ENCODE data around the gene COBL. TPM values are rescaled to one million over a fixed set of nuclear protein-coding genes. Genes with fewer than 3 reads are reported as not detected.

Gene COBL
- total RNA-seq, 2 donors from 2014 or later = not detected

GRCh38 chr7:51289623-51290303, 26.8 kb downstream of the COBL start:
- Mint-ChIP-seq H3K9me3 (no peaks in the 10 kb centered on the region), H3K36me3 (no peaks in the 10 kb centered on the region), H3K4me1 (ENCODE audit: low read depth in 2 of 2) (no peaks in the 10 kb centered on the region), H3K4me3 (no peak overlapping the region), H3K27ac (no peak overlapping the region), H3K27me3 (peaks cover 5 to 7% of the 10 kb centered on the region in 2 donors)
- DNase-seq (ENCODE audit: low spot score) = no peak
- no peak for ATAC-seq

GRCh38 chr7:51288896-51289622, 27.6 kb downstream of the COBL start:
- no peak for DNase-seq (ENCODE audit: low spot score)
- Mint-ChIP-seq H3K36me3 (no peaks in the 10 kb centered on the region), H3K9me3 (no peaks in the 10 kb centered on the region), H3K4me3 (no peak overlapping the region), H3K4me1 (ENCODE audit: low read depth in 2 of 2) (no peaks in the 10 kb centered on the region), H3K27ac (no peak overlapping the region), H3K27me3 (peaks cover 5 to 7% of the 10 kb centered on the region in 2 donors)
- peak in 1 of 2 donors; percentile 41 for ATAC-seq

- Mint-ChIP-seq H3K4me1 (ENCODE audit: low read depth in 2 of 2) (no peaks in the 10 kb centered on the region), H3K4me3 (no peak overlapping the region), H3K27ac (no peak overlapping the region), H3K27me3 (peaks cover 10 to 18% of the 10 kb centered on the region in 2 donors), H3K9me3 (peaks cover 5% of the 10 kb centered on the region), H3K36me3 (peaks cover 4% of the 10 kb centered on the region)
- DNase-seq (ENCODE audit: low spot score) (no peak), ATAC-seq (no peak)
Measured at GRCh38 chr7:51286401-51286800, 30.2 kb downstream of the COBL start.

GRCh38 chr7:51280156-51280555, 36.5 kb downstream of the COBL start:
- ATAC-seq (no peak), DNase-seq (ENCODE audit: low spot score) (no peak)
- H3K27me3 Mint-ChIP-seq = peaks cover 9 to 36% of the 10 kb centered on the region in 2 donors
- peaks cover 9% of the 10 kb centered on the region for H3K9me3 Mint-ChIP-seq
- peaks cover 4% of the 10 kb centered on the region for H3K36me3 Mint-ChIP-seq
- H3K4me3 Mint-ChIP-seq = no peak overlapping the region
- H3K27ac Mint-ChIP-seq = no peak overlapping the region
- H3K4me1 Mint-ChIP-seq (ENCODE audit: low read depth in 2 of 2) = no peaks in the 10 kb centered on the region

- peaks cover 9% of the 10 kb centered on the region for H3K9me3 Mint-ChIP-seq
- no peaks in the 10 kb centered on the region for H3K4me1 Mint-ChIP-seq (ENCODE audit: low read depth in 2 of 2)
- no peak for DNase-seq (ENCODE audit: low spot score)
- ATAC-seq = no peak
- H3K27me3 Mint-ChIP-seq = peaks cover 9 to 36% of the 10 kb centered on the region in 2 donors
- H3K4me3 Mint-ChIP-seq = no peak overlapping the region
- no peak overlapping the region for H3K27ac Mint-ChIP-seq
- H3K36me3 Mint-ChIP-seq = peaks cover 4% of the 10 kb centered on the region
Measured at GRCh38 chr7:51279391-51280023, 37.1 kb downstream of the COBL start.

GRCh38 chr7:51278797-51279196, 37.8 kb downstream of the COBL start:
- H3K27ac Mint-ChIP-seq = no peak overlapping the region
- H3K36me3 Mint-ChIP-seq = peaks cover 4% of the 10 kb centered on the region
- H3K4me1 Mint-ChIP-seq (ENCODE audit: low read depth in 2 of 2) = no peaks in the 10 kb centered on the region
- DNase-seq (ENCODE audit: low spot score) (no peak), ATAC-seq (no peak)
- no peak overlapping the region for H3K4me3 Mint-ChIP-seq
- H3K9me3 Mint-ChIP-seq = peaks cover 9% of the 10 kb centered on the region
- H3K27me3 Mint-ChIP-seq = peaks cover 9 to 36% of the 10 kb centered on the region in 2 donors

- ATAC-seq = peak in 1 of 2 donors; percentile 25
- Mint-ChIP-seq H3K27me3 (peaks cover 8 to 27% of the 10 kb centered on the region in 2 donors), H3K36me3 (no peaks in the 10 kb centered on the region), H3K9me3 (peaks cover 4% of the 10 kb centered on the region), H3K27ac (no peak overlapping the region), H3K4me1 (ENCODE audit: low read depth in 2 of 2) (no peaks in the 10 kb centered on the region), H3K4me3 (no peak overlapping the region)
- no peak for DNase-seq (ENCODE audit: low spot score)
Measured at GRCh38 chr7:51276967-51277366, 39.6 kb downstream of the COBL start.

GRCh38 chr7:51276091-51276605, 40.5 kb downstream of the COBL start:
- peak in 1 of 2 donors; percentile 7 for ATAC-seq
- H3K4me3 Mint-ChIP-seq = no peak overlapping the region
- no peak for DNase-seq (ENCODE audit: low spot score)
- peaks cover 8 to 24% of the 10 kb centered on the region in 2 donors for H3K27me3 Mint-ChIP-seq
- H3K4me1 Mint-ChIP-seq (ENCODE audit: low read depth in 2 of 2) = no peaks in the 10 kb centered on the region
- no peak overlapping the region for H3K27ac Mint-ChIP-seq
- H3K36me3 Mint-ChIP-seq = no peaks in the 10 kb centered on the region
- peaks cover 4% of the 10 kb centered on the region for H3K9me3 Mint-ChIP-seq

- Mint-ChIP-seq H3K4me3 (no peak overlapping the region), H3K4me1 (ENCODE audit: low read depth in 2 of 2) (no peaks in the 10 kb centered on the region), H3K27ac (no peak overlapping the region), H3K27me3 (peaks cover 7 to 18% of the 10 kb centered on the region in 2 donors), H3K36me3 (no peaks in the 10 kb centered on the region), H3K9me3 (no peaks in the 10 kb centered on the region)
- DNase-seq (ENCODE audit: low spot score) (no peak), ATAC-seq (peak in 1 of 2 donors; percentile 12)
Measured at GRCh38 chr7:51275532-51275931, 41.1 kb downstream of the COBL start.

- no peak for DNase-seq (ENCODE audit: low spot score)
- Mint-ChIP-seq H3K9me3 (no peaks in the 10 kb centered on the region), H3K27ac (no peak overlapping the region), H3K36me3 (no peaks in the 10 kb centered on the region), H3K4me3 (no peak overlapping the region), H3K27me3 (peaks cover 2 to 12% of the 10 kb centered on the region in 2 donors), H3K4me1 (ENCODE audit: low read depth in 2 of 2) (no peaks in the 10 kb centered on the region)
- ATAC-seq = no peak
Measured at GRCh38 chr7:51274955-51275354, 41.7 kb downstream of the COBL start.

- ATAC-seq = no peak
- no peaks in the 10 kb centered on the region for H3K4me1 Mint-ChIP-seq (ENCODE audit: low read depth in 2 of 2)
- no peak overlapping the region for H3K27ac Mint-ChIP-seq
- H3K27me3 Mint-ChIP-seq = peaks cover 2 to 11% of the 10 kb centered on the region in 2 donors
- DNase-seq (ENCODE audit: low spot score) = no peak
- H3K36me3 Mint-ChIP-seq = no peaks in the 10 kb centered on the region
- no peaks in the 10 kb centered on the region for H3K9me3 Mint-ChIP-seq
- H3K4me3 Mint-ChIP-seq = no peak overlapping the region
Measured at GRCh38 chr7:51274001-51274400, 42.6 kb downstream of the COBL start.

GRCh38 chr7:51273360-51273759, 43.2 kb downstream of the COBL start:
- no peaks in the 10 kb centered on the region for H3K4me1 Mint-ChIP-seq (ENCODE audit: low read depth in 2 of 2)
- DNase-seq (ENCODE audit: low spot score) (no peak), ATAC-seq (no peak)
- no peak overlapping the region for H3K27ac Mint-ChIP-seq
- H3K36me3 Mint-ChIP-seq = no peaks in the 10 kb centered on the region
- peaks cover 2 to 11% of the 10 kb centered on the region in 2 donors for H3K27me3 Mint-ChIP-seq
- H3K4me3 Mint-ChIP-seq = no peak overlapping the region
- no peaks in the 10 kb centered on the region for H3K9me3 Mint-ChIP-seq

GRCh38 chr7:51270965-51271364, 45.6 kb downstream of the COBL start:
- no peaks in the 10 kb centered on the region for H3K36me3 Mint-ChIP-seq
- H3K4me1 Mint-ChIP-seq (ENCODE audit: low read depth in 2 of 2) = no peaks in the 10 kb centered on the region
- peaks cover 0 to 2% of the 10 kb centered on the region in 2 donors for H3K27me3 Mint-ChIP-seq
- H3K9me3 Mint-ChIP-seq = no peaks in the 10 kb centered on the region
- no peak overlapping the region for H3K27ac Mint-ChIP-seq
- no peak overlapping the region for H3K4me3 Mint-ChIP-seq
- DNase-seq (ENCODE audit: low spot score) (no peak), ATAC-seq (no peak)

GRCh38 chr7:51269911-51270310, 46.7 kb downstream of the COBL start:
- Mint-ChIP-seq H3K36me3 (no peaks in the 10 kb centered on the region), H3K27ac (no peak overlapping the region), H3K9me3 (no peaks in the 10 kb centered on the region), H3K4me3 (no peak overlapping the region), H3K4me1 (ENCODE audit: low read depth in 2 of 2) (no peaks in the 10 kb centered on the region), H3K27me3 (peaks cover 0 to 2% of the 10 kb centered on the region in 2 donors)
- ATAC-seq (no peak), DNase-seq (ENCODE audit: low spot score) (no peak)

Measured in natural killer cell treated with Interleukin-12 subunit alpha and Interleukin-12 subunit beta and Interleukin-15 and Interleukin-18, amount 100 ng/mL, for 72 hours (primary cell).